HG03103 (cell line): ENCODE results near the gene ZPR1.

Source experiments
- ATAC-seq: cut with Tn5 transposase; IDR thresholded peaks from one replicate; pipeline ENCODE4 v1.9.1; 2021; ENCODE audit warnings: low read depth; ENCODE audit not compliant: unreplicated experiment

Gene ZPR1

GRCh38 chr11:116725434-116726221, 62.2 kb downstream of the ZPR1 start:
- no peak for ATAC-seq

- ATAC-seq: no peak
Measured at GRCh38 chr11:116724813-116725212, 63.0 kb downstream of the ZPR1 start.
